Mucosa of descending colon (tissue), 3 donors: ENCODE data around the gene MRPS14. TPM values are rescaled to one million over a fixed set of nuclear protein-coding genes. Genes with fewer than 3 reads are reported as not detected.

Experiments
- ATAC-seq: fragments of 200-7000 bp; cut with Tn5 transposase; one replicate; pipeline ENCODE4 v1.9.1; 2020; ENCODE audit warnings: mild to moderate bottlenecking, moderate library complexity
- DNase-seq, 3 donors: peaks; one replicate each; pipeline ENCODE4 v3.0.0-alpha.2; 2020
- H3K36me3 ChIP-seq: fragments of 200-600 bp; one replicate; pipeline ENCODE4 v1.8.0; 2021; ENCODE audit warnings: low read depth, mild to moderate bottlenecking
- H3K4me1 ChIP-seq: fragments of 200-600 bp; one replicate; pipeline ENCODE4 v1.8.0; 2021; ENCODE audit warnings: low read depth, mild to moderate bottlenecking
- H3K4me3 ChIP-seq: fragments of 200-600 bp; one replicate; pipeline ENCODE4 v1.8.0; 2021; ENCODE audit warnings: mild to moderate bottlenecking
- H3K9me3 ChIP-seq: fragments of 200-600 bp; one replicate; pipeline ENCODE4 v1.8.0; 2021; ENCODE audit warnings: mild to moderate bottlenecking
- intact Hi-C, 2 donors: fragments of 100-400 bp; cut with DNase I in 1 of 2; cut with micrococcal nuclease in 1 of 2; formaldehyde crosslinking; loops; one replicate each; pipeline versions ENCODE4 v1.11.0 to v1.11.1; 2022; cut with DNase I, micrococcal nuclease
- total RNA-seq, 3 donors: library from RNA; stranded (reverse); fragmentation: NEBNext Ultra II Directional in 2 of 3; extraction: Animal tissue kit (Norgen Biotek cat#: 25700) in 2 of 3; gene quantifications; one replicate each; pipeline versions ENCODE4 v1.2.1 to v1.2.4, GENCODE V29; 2021 to 2023
- TF ChIP-seq, protein P1 (sequence below): fragments of 200-600 bp; IDR thresholded peaks from one replicate; pipeline ENCODE4 v1.8.0; 2022; ENCODE audit warnings: antibody characterized with exemption, mild to moderate bottlenecking
- donor health status: DM: no; HTN: no; CAD: no; lungs with moderate emphysema.
- donor health status: DM: no; HTN: no; CAD: no.
- donor health status: DM: no; HTN: yes; CAD: no.

Gene MRPS14
- total RNA-seq, 3 donors from 2014 or later = 24.0 to 29.5 (median 26.2) TPM

DNA sequence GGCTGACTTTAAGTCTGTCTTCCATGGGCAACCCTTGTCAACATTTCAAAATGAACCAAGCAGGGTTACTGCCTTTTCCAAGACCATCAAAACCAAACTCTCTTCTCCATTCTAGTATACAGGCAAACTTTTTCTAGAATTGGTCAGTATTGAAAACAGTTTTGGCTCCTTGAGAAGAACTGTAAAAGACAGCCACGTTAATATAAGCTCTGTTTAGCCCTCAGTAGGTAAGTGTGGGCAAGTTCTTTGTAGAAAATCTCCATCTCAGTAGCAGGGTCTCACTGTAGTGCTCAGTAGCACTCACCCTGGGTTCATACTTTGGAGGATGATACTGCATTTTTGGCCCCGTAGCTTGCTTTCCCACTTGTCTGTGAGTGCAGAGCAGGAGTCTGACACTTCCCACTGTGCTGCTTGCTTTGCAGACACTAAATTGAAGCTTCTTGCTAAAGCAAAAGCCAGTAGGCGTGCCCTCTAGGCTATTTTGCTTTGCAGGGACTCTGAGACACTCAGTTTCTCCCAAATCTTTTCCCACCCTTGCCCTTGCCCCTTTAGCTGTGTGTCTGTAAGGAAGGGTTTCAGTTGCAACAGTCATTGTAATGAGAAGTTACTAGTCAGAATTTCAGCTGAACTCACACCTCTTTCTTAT is 57.7 kb downstream of the MRPS14 start:
- no peak overlapping the region for H3K4me3 ChIP-seq
- H3K36me3 ChIP-seq = no peaks in the 10 kb centered on the region
- peaks cover 58% of the 10 kb centered on the region for H3K4me1 ChIP-seq
- intact Hi-C loops = loop anchor here in 1 of 2 donors (10.0 kb wide), 1 partner anchor 91 kb away; no protein-coding TSS in a partner anchor
- DNase-seq = peak in 2 of 3 donors; percentile 38 to 61
- ATAC-seq = peak; percentile 25
- TF ChIP-seq, protein P1, sequence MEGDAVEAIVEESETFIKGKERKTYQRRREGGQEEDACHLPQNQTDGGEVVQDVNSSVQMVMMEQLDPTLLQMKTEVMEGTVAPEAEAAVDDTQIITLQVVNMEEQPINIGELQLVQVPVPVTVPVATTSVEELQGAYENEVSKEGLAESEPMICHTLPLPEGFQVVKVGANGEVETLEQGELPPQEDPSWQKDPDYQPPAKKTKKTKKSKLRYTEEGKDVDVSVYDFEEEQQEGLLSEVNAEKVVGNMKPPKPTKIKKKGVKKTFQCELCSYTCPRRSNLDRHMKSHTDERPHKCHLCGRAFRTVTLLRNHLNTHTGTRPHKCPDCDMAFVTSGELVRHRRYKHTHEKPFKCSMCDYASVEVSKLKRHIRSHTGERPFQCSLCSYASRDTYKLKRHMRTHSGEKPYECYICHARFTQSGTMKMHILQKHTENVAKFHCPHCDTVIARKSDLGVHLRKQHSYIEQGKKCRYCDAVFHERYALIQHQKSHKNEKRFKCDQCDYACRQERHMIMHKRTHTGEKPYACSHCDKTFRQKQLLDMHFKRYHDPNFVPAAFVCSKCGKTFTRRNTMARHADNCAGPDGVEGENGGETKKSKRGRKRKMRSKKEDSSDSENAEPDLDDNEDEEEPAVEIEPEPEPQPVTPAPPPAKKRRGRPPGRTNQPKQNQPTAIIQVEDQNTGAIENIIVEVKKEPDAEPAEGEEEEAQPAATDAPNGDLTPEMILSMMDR = no peak
- H3K9me3 ChIP-seq = no peaks in the 10 kb centered on the region

DNA sequence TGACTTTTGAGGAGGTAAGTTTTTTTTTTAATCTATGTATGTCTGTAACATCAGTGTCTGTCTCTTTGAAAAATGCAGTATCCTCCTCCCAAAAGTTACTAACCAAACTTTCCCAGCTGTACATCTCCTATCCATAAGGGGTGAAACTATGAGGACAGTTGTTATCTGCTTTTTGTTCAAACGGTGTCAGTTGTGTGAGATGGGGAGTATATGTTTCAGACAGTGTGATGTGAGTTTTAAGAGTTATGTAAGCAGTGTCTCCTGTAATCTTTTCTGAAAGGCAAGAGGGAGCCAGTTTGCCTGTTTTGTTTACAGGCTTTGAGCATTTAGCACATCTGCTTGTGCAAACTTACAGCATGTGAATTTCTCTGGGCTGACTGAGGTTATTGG is 58.3 kb downstream of the MRPS14 start:
- TF ChIP-seq, protein P1 = no peak
- DNase-seq (no peak), ATAC-seq (peak; percentile 5)
- Histone ChIP-seq H3K4me3 (no peak overlapping the region), H3K9me3 (no peaks in the 10 kb centered on the region), H3K4me1 (peaks cover 58% of the 10 kb centered on the region), H3K36me3 (no peaks in the 10 kb centered on the region)
- intact Hi-C loops = loop anchor here in 1 of 2 donors (10.0 kb wide), 1 partner anchor 90 kb away; no protein-coding TSS in a partner anchor

DNA sequence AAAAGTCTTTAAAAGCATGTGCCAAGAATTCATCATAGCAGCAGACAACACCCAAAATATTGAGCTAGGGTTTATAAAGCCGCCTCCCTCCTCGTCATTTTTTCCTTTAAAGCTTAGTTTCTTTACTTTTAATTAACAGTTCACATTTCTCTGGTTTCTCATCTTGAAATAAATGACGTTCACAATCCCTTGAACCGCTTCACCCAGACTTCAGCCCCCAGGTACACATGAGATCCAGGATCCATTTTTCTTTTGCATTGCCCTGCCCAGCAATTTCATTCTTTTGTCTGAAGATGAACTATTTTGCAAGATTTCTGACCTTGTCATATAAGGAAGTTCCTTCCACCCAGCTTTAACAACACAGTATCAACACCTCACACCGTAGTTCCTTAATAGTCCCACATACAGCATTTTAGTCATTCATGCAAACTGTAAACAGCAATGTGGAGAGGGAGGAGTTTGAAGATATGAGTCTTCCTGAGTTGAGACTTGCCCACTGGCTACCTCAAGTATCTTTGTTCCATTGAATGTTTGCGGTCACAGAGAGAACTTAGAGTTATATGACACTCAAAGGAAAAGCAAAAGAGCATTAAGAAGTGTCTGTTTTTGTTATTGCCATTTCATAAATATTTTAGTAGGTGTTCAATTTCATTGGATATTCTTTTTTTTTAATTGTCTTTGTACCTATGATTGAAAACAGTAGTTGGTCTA is 58.8 kb downstream of the MRPS14 start:
- ATAC-seq = peak; percentile 90
- H3K9me3 ChIP-seq = no peaks in the 10 kb centered on the region
- no peaks in the 10 kb centered on the region for H3K36me3 ChIP-seq
- DNase-seq = peak in 1 of 3 donors; percentile 40
- peaks cover 58% of the 10 kb centered on the region for H3K4me1 ChIP-seq
- intact Hi-C loops = loop anchor here in 1 of 2 donors (10.0 kb wide), 1 partner anchor 90 kb away; no protein-coding TSS in a partner anchor
- TF ChIP-seq, protein P1 = no peak
- no peak overlapping the region for H3K4me3 ChIP-seq

DNA sequence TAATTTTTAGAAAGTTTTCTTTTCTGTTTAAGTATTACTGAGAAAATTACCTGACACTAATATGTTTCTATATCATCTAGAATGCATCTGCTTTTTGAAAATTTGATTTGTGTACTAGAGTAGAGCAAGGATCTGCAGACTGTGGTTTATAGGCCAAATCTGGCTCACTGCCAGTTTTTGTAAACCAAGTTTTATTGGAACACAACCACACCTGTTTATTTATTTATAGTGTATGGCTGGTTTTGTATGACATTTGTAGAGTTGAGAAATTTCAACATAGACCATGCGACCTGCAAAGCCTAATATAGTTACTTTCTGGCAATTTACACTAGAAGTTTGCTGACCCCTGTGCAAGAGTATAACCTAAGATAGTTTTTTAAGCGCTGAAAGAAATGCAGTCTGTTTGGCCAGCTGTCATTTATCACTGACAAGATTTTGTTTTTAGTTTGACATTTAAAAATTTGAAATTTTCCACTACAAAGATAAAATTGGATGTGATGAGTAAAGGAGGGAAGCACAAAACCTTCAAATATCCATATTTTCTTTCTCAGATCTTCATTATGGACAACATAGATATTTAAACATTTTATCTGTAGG is 59.6 kb downstream of the MRPS14 start:
- Histone ChIP-seq H3K4me3 (no peak overlapping the region), H3K36me3 (no peaks in the 10 kb centered on the region), H3K9me3 (no peaks in the 10 kb centered on the region), H3K4me1 (peaks cover 56% of the 10 kb centered on the region)
- ATAC-seq (peak; percentile 49), DNase-seq (peak in 1 of 3 donors; percentile 71)
- intact Hi-C loops = loop anchor here in 1 of 2 donors (10.0 kb wide), 1 partner anchor 89 kb away; no protein-coding TSS in a partner anchor
- TF ChIP-seq, protein P1 = no peak

Other genes with a start within 250 kb of the MRPS14 start
- 100 to 1,000 TPM in 1 of 3 donors, 10 to 100 TPM in 2; 43.6 to 103 (median 67.9) TPM for gene CACYBP, start 23.5 kb downstream of the MRPS14 start, total RNA-seq
- under 1 TPM in 1 of 3 donors, not detected in 2; 0.06 TPM for gene TNN, start 44.4 kb upstream of the MRPS14 start, total RNA-seq
- gene KIAA0040, start 169.4 kb upstream of the MRPS14 start, total RNA-seq = 10 to 100 TPM; 13.3 to 18.8 (median 13.3) TPM